ENCODE measurements around the gene GON4L. TPM values are rescaled to one million over a fixed set of nuclear protein-coding genes. Genes with fewer than 3 reads are reported as not detected.

GON4L gene
- total RNA-seq, 1 experiment from 2014 or later = 53.4 TPM

GRCh38 chr1:155882766-155883165 is 25.8 kb upstream of the GON4L start:
- Histone ChIP-seq H4K91ac (ENCODE audit: insufficient read length, low read depth, low read length) (no peak overlapping the region), H3K56ac (ENCODE audit: insufficient read length, low read depth, low read length) (no peak overlapping the region), H3K27me3 (ENCODE audit: insufficient read depth, low read length) (no peaks in the 10 kb centered on the region), H2AK5ac (ENCODE audit: insufficient read length, low read length) (no peak overlapping the region), H3K79me1 (ENCODE audit: insufficient read depth, low read depth, low read length, poor library complexity, severe bottlenecking) (no peaks in the 10 kb centered on the region), H3K27ac (ENCODE audit: insufficient read length, low read depth, low read length) (no peak overlapping the region), H3K4me1 (ENCODE audit: insufficient read depth, low read length) (no peaks in the 10 kb centered on the region), H3K9me3 (ENCODE audit: control insufficient read depth, low read depth, low read length) (no peaks in the 10 kb centered on the region), H4K20me1 (ENCODE audit: control insufficient read depth, insufficient read depth, insufficient read length) (no peaks in the 10 kb centered on the region), H3K4me2 (ENCODE audit: insufficient read depth, insufficient read length, low read length) (no peak overlapping the region), H3T11ph (ENCODE audit: low read length) (no peak overlapping the region), H4K5ac (ENCODE audit: insufficient read length, low read depth, low read length) (no peak overlapping the region), H2BK5ac (ENCODE audit: insufficient read length, low read length) (no peak overlapping the region), H4K8ac (replicated peaks; ENCODE audit: insufficient read length, low read depth, low read length) (no peak overlapping the region), H3K23me2 (ENCODE audit: insufficient read length, low read depth, low read length, poor library complexity, severe bottlenecking) (no peaks in the 10 kb centered on the region), H3K4ac (ENCODE audit: low read depth, low read length) (no peak overlapping the region), H3K23ac (ENCODE audit: insufficient read length, low read depth, low read length) (no peak overlapping the region), H3K14ac (ENCODE audit: insufficient read depth, low read length) (no peak overlapping the region), H2BK20ac (ENCODE audit: low read depth, low read length, poor library complexity, severe bottlenecking) (no peak overlapping the region), H2BK12ac (ENCODE audit: insufficient read length, low read depth, low read length) (no peak overlapping the region), H3K9ac (ENCODE audit: extremely low read depth, insufficient read length, low read length) (no peak overlapping the region), H3K79me2 (ENCODE audit: insufficient read depth, low read length) (no peaks in the 10 kb centered on the region), H2BK15ac (ENCODE audit: low read depth, low read length) (no peak overlapping the region), H3K18ac (ENCODE audit: insufficient read length, low read depth, low read length) (no peak overlapping the region), H2BK120ac (ENCODE audit: low read depth, low read length, poor library complexity, severe bottlenecking) (no peak overlapping the region), H2AFZ (ENCODE audit: low read length) (no peak overlapping the region)
- Mint-ChIP-seq H3K27ac (no peak overlapping the region), H3K36me3 (ENCODE audit: insufficient read depth in 1 of 3, low read depth in 3 of 3) (no peaks in the 10 kb centered on the region), H3K4me3 (no peak overlapping the region), H3K9me3 (no peaks in the 10 kb centered on the region), H3K27me3 (ENCODE audit: low read depth) (peaks cover 3% of the 10 kb centered on the region; the same call in 1 of the 2 replicates), H3K4me1 (peaks cover 8% of the 10 kb centered on the region in 2 experiments)
- no peak; the same call in 2 of the 3 replicates for TF ChIP-seq CTCF (conservative IDR thresholded peaks at IDR 0.05)
- no CpG with 5 or more reads among the region's 2 CpGs for WGBS (ENCODE audit: extremely low coverage, insufficient read length, low lambda C conversion rate)
- no peak for DNase-seq
